GM23338 (cell line): ENCODE results near the gene MAGI3. TPM values are rescaled to one million over a fixed set of nuclear protein-coding genes. Genes with fewer than 3 reads are reported as not detected.

Experiments
- ATAC-seq: fragments of 200-7000 bp; cut with Tn5 transposase; 3 replicates; pipeline ENCODE4 v1.9.1; 2020
- DNase-seq: peaks from one replicate; pipeline ENCODE4 v3.0.0-alpha.2; 2015; ENCODE audit warnings: low spot score
- H2AFZ ChIP-seq: fragments of 200-600 bp; sonication (generic); 2 replicates; pipeline ENCODE4 v1.8.0; 2016; ENCODE audit warnings: antibody characterized with exemption, mild to moderate bottlenecking, moderate library complexity
- H3F3A ChIP-seq: fragments of 200-600 bp; sonication (generic); replicated peaks from 2 replicates; pipeline ENCODE4 v1.8.0; 2017; ENCODE audit warnings: antibody characterized with exemption, mixed run types, low read depth
- H3K27ac ChIP-seq: fragments of 200-600 bp; sonication (generic); 2 replicates; pipeline ENCODE4 v1.6.1; 2016; ENCODE audit warnings: low read depth
- H3K27me3 ChIP-seq: fragments of 200-600 bp; sonication (generic); 2 replicates; pipeline ENCODE4 v1.8.0; 2016; ENCODE audit warnings: mild to moderate bottlenecking, mixed run types, moderate library complexity; ENCODE audit not compliant: insufficient read depth
- H3K36me3 ChIP-seq: fragments of 200-600 bp; sonication (generic); 2 replicates; pipeline ENCODE4 v1.8.0; 2016; ENCODE audit warnings: mild to moderate bottlenecking; ENCODE audit not compliant: insufficient read depth
- H3K4me1 ChIP-seq: fragments of 200-600 bp; sonication (generic); 2 replicates; pipeline ENCODE4 v1.8.0; 2016; ENCODE audit warnings: mild to moderate bottlenecking, moderate library complexity; ENCODE audit not compliant: insufficient read depth
- H3K4me2 ChIP-seq: fragments of 200-600 bp; sonication (generic); 2 replicates; pipeline ENCODE4 v1.7.1; 2017; ENCODE audit warnings: mixed run types
- H3K4me3 ChIP-seq: fragments of 200-600 bp; sonication (generic); 2 replicates; pipeline ENCODE4 v1.6.1; 2016; ENCODE audit warnings: mixed run types
- H3K79me2 ChIP-seq: fragments of 200-600 bp; sonication (generic); replicated peaks from 2 replicates; pipeline ENCODE4 v1.8.0; 2017; ENCODE audit warnings: mild to moderate bottlenecking; ENCODE audit not compliant: insufficient read depth
- H3K9me2 ChIP-seq: fragments of 200-600 bp; sonication (generic); 2 replicates; pipeline ENCODE4 v1.8.0; 2017; ENCODE audit not compliant: insufficient read depth
- H4K20me1 ChIP-seq: fragments of 200-600 bp; sonication (generic); replicated peaks from 2 replicates; pipeline ENCODE4 v1.8.0; 2017; ENCODE audit warnings: mild to moderate bottlenecking; ENCODE audit not compliant: insufficient read depth
- H3K27ac Mint-ChIP-seq: 2 replicates; pipeline ENCODE4 v1.8.0; 2020; ENCODE audit warnings: inconsistent platforms, mild to moderate bottlenecking, moderate library complexity, mixed read lengths
- H3K27me3 Mint-ChIP-seq: 3 replicates; pipeline ENCODE4 v1.8.0; 2022; ENCODE audit warnings: low read depth, mild to moderate bottlenecking, moderate library complexity, mixed read lengths, inconsistent platforms; ENCODE audit not compliant: insufficient read depth, poor library complexity
- H3K36me3 Mint-ChIP-seq: 3 replicates; pipeline ENCODE4 v1.8.0; 2021; ENCODE audit warnings: low read depth, mild to moderate bottlenecking, inconsistent platforms, moderate library complexity, mixed read lengths
- H3K4me1 Mint-ChIP-seq: 3 replicates; pipeline ENCODE4 v1.8.0; 2020; ENCODE audit warnings: mild to moderate bottlenecking, inconsistent platforms, mixed read lengths
- H3K4me3 Mint-ChIP-seq: 3 replicates; pipeline ENCODE4 v1.8.0; 2021; ENCODE audit warnings: moderate library complexity, mild to moderate bottlenecking, inconsistent platforms, mixed read lengths
- H3K9me3 Mint-ChIP-seq: 3 replicates; pipeline ENCODE4 v1.8.0; 2020; ENCODE audit warnings: moderate library complexity, mild to moderate bottlenecking, inconsistent platforms, mixed read lengths
- CTCF ChIP-seq, 2 experiments: fragments of 200-600 bp in 1 of 2; sonication (generic) in 1 of 2; conservative IDR thresholded peaks; 2 replicates each; pipeline versions ENCODE4 v1.5.1 to v1.6.1; 2016 to 2017; ENCODE audit warnings: antibody characterized with exemption in 2 of 2, low read depth in 2 of 2, mild to moderate bottlenecking in 2 of 2, moderate library complexity in 1 of 2
- ETS1 ChIP-seq: IDR thresholded peaks from 2 replicates; pipeline ENCODE4 v1.6.1; 2016; ENCODE audit warnings: antibody characterized with exemption
- JUNB ChIP-seq: IDR thresholded peaks from one replicate; pipeline ENCODE4 v1.6.1; 2016; ENCODE audit warnings: antibody characterized with exemption; ENCODE audit not compliant: unreplicated experiment
- NANOG ChIP-seq: IDR thresholded peaks from 2 replicates; pipeline ENCODE4 v1.6.1; 2016; ENCODE audit warnings: antibody characterized with exemption, borderline replicate concordance
- POLR2AphosphoS5 ChIP-seq: IDR thresholded peaks from 2 replicates; pipeline ENCODE4 v1.6.1; 2016; ENCODE audit warnings: antibody characterized with exemption, low read depth
- STAT1 ChIP-seq: IDR thresholded peaks from one replicate; pipeline ENCODE4 v1.6.1; 2016; ENCODE audit warnings: antibody characterized with exemption; ENCODE audit not compliant: unreplicated experiment
- ZNF114 ChIP-seq: fragments of 250-450 bp; sonication (Bioruptor Pico); IDR thresholded peaks from 2 replicates; pipeline ENCODE4 v1.5.0; 2020; ENCODE audit warnings: mild to moderate bottlenecking, moderate library complexity
- ZNF331 ChIP-seq: fragments of 250-450 bp; sonication (Bioruptor Pico); IDR thresholded peaks from 2 replicates; pipeline ENCODE4 v1.5.0; 2020; ENCODE audit warnings: low read depth, mild to moderate bottlenecking, moderate library complexity
- polyA plus RNA-seq: library from polyadenylated mRNA; unstranded; fragments of >200 nt; fragmentation: Nextera tagmentation; extraction: Ambion mirVana; gene quantifications from 2 replicates; pipeline ENCODE4 v1.2.1, GENCODE V29; 2016
- total RNA-seq: library from RNA; depleted of rRNA; stranded (reverse); fragments of >200 nt; shearing (Covaris generic); gene quantifications from 2 replicates; pipeline ENCODE4 v1.2.3, GENCODE V29; 2014
- TF ChIP-seq, protein P1 (sequence below): fragments of 250-450 bp; sonication (Bioruptor Pico); IDR thresholded peaks from 2 replicates; pipeline ENCODE4 v1.5.0; 2020; ENCODE audit warnings: mild to moderate bottlenecking, moderate library complexity

The MAGI3 gene
- total and polyA plus RNA-seq, 2 experiments from 2014 or later = 3.9 to 10.0 TPM

DNA sequence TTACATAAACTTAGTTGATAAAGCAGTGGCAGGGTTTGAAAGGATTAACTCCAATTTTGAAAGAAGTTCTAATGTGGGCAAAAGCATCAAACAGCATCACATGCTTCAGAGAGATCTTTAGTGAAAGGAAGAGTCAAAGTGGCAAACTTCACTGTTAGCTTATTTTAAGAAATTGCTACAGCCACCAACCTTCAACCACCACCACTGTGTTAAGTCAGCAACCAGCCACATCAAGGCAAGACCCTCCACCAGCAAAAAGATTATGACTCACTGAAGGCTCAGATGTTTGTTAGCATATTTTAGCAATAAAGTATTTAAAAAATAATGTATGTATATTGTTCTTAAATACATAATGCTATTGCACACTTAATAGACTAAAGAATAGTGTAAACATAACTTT, 21.3 kb upstream of the MAGI3 start:
- H3K4me1 Mint-ChIP-seq = no peaks in the 10 kb centered on the region
- no peak overlapping the region for H3K27ac ChIP-seq
- H3K4me2 ChIP-seq = no peak overlapping the region

More for the DNA sequence above, 21.3 kb upstream of the MAGI3 start:
- Mint-ChIP-seq H3K27ac (no peak overlapping the region), H3K4me3 (no peak overlapping the region), H3K9me3 (no peaks in the 10 kb centered on the region), H3K36me3 (no peaks in the 10 kb centered on the region), H3K27me3 (peaks cover under 1% of the 10 kb centered on the region)
- Histone ChIP-seq H2AFZ (no peak overlapping the region), H4K20me1 (no peaks in the 10 kb centered on the region), H3F3A (no peaks in the 10 kb centered on the region), H3K79me2 (no peaks in the 10 kb centered on the region), H3K4me1 (no peaks in the 10 kb centered on the region), H3K36me3 (no peaks in the 10 kb centered on the region), H3K9me2 (0 out of 2 replicates have a peak, but pooled peaks cover 2% of the 10 kb centered on the region), H3K27me3 (no peaks in the 10 kb centered on the region), H3K4me3 (no peak overlapping the region)
- DNase-seq (no peak), ATAC-seq (no peak)
- TF ChIP-seq POLR2AphosphoS5 = no peak
- no peak for TF ChIP-seq ETS1
- no peak for TF ChIP-seq NANOG
- TF ChIP-seq, protein P1, sequence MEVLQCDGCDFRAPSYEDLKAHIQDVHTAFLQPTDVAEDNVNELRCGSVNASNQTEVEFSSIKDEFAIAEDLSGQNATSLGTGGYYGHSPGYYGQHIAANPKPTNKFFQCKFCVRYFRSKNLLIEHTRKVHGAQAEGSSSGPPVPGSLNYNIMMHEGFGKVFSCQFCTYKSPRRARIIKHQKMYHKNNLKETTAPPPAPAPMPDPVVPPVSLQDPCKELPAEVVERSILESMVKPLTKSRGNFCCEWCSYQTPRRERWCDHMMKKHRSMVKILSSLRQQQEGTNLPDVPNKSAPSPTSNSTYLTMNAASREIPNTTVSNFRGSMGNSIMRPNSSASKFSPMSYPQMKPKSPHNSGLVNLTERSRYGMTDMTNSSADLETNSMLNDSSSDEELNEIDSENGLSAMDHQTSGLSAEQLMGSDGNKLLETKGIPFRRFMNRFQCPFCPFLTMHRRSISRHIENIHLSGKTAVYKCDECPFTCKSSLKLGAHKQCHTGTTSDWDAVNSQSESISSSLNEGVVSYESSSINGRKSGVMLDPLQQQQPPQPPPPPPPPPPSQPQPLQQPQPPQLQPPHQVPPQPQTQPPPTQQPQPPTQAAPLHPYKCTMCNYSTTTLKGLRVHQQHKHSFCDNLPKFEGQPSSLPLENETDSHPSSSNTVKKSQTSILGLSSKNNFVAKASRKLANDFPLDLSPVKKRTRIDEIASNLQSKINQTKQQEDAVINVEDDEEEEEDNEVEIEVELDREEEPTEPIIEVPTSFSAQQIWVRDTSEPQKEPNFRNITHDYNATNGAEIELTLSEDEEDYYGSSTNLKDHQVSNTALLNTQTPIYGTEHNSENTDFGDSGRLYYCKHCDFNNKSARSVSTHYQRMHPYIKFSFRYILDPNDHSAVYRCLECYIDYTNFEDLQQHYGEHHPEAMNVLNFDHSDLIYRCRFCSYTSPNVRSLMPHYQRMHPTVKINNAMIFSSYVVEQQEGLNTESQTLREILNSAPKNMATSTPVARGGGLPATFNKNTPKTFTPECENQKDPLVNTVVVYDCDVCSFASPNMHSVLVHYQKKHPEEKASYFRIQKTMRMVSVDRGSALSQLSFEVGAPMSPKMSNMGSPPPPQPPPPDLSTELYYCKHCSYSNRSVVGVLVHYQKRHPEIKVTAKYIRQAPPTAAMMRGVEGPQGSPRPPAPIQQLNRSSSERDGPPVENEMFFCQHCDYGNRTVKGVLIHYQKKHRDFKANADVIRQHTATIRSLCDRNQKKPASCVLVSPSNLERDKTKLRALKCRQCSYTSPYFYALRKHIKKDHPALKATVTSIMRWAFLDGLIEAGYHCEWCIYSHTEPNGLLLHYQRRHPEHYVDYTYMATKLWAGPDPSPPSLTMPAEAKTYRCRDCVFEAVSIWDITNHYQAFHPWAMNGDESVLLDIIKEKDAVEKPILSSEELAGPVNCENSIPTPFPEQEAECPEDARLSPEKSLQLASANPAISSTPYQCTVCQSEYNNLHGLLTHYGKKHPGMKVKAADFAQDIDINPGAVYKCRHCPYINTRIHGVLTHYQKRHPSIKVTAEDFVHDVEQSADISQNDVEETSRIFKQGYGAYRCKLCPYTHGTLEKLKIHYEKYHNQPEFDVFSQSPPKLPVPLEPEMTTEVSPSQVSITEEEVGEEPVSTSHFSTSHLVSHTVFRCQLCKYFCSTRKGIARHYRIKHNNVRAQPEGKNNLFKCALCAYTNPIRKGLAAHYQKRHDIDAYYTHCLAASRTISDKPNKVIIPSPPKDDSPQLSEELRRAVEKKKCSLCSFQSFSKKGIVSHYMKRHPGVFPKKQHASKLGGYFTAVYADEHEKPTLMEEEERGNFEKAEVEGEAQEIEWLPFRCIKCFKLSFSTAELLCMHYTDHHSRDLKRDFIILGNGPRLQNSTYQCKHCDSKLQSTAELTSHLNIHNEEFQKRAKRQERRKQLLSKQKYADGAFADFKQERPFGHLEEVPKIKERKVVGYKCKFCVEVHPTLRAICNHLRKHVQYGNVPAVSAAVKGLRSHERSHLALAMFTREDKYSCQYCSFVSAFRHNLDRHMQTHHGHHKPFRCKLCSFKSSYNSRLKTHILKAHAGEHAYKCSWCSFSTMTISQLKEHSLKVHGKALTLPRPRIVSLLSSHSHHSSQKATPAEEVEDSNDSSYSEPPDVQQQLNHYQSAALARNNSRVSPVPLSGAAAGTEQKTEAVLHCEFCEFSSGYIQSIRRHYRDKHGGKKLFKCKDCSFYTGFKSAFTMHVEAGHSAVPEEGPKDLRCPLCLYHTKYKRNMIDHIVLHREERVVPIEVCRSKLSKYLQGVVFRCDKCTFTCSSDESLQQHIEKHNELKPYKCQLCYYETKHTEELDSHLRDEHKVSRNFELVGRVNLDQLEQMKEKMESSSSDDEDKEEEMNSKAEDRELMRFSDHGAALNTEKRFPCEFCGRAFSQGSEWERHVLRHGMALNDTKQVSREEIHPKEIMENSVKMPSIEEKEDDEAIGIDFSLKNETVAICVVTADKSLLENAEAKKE = no peak
- no peak for TF ChIP-seq ZNF114 (CRISPR knock-in tag)
- no peak for TF ChIP-seq ZNF331
- no peak for TF ChIP-seq CTCF (conservative IDR thresholded peaks at IDR 0.05; ENCODE audit: low read depth in 2 of 2)
- no peak for TF ChIP-seq JUNB
- TF ChIP-seq STAT1 = no peak
